MM.1S (cell line): ENCODE data around the gene RYR2.

ENCODE experiments used
- EZH2 ChIP-seq: fragments of 300-600 bp; sonication (generic); optimal IDR thresholded peaks from 2 replicates; pipeline ENCODE3; 2017; ENCODE audit warnings: low read depth, mild to moderate bottlenecking, antibody characterized with exemption, low read length, mixed read lengths
- EZH2phosphoT487 ChIP-seq: fragments of 300-600 bp; sonication (generic); IDR thresholded peaks from 2 replicates; pipeline ENCODE4 v1.6.1; 2018; ENCODE audit warnings: antibody characterized with exemption, low read length
- TF ChIP-seq, protein P1 (sequence below): fragments of 300-600 bp; sonication (generic); IDR thresholded peaks from 2 replicates; pipeline ENCODE4 v1.5.1; 2016; ENCODE audit warnings: antibody characterized with exemption, low read length, mixed read lengths

- TF ChIP-seq, protein P1, sequence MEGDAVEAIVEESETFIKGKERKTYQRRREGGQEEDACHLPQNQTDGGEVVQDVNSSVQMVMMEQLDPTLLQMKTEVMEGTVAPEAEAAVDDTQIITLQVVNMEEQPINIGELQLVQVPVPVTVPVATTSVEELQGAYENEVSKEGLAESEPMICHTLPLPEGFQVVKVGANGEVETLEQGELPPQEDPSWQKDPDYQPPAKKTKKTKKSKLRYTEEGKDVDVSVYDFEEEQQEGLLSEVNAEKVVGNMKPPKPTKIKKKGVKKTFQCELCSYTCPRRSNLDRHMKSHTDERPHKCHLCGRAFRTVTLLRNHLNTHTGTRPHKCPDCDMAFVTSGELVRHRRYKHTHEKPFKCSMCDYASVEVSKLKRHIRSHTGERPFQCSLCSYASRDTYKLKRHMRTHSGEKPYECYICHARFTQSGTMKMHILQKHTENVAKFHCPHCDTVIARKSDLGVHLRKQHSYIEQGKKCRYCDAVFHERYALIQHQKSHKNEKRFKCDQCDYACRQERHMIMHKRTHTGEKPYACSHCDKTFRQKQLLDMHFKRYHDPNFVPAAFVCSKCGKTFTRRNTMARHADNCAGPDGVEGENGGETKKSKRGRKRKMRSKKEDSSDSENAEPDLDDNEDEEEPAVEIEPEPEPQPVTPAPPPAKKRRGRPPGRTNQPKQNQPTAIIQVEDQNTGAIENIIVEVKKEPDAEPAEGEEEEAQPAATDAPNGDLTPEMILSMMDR, result peak; percentile 51
- TF ChIP-seq EZH2 (no peak), EZH2phosphoT487 (no peak)
These were observed 630.8 kb downstream of the RYR2 start for GRCh38 chr1:237672748-237673147.
